Measurements from ENCODE around the gene STX1B.

STX1B gene

DNA sequence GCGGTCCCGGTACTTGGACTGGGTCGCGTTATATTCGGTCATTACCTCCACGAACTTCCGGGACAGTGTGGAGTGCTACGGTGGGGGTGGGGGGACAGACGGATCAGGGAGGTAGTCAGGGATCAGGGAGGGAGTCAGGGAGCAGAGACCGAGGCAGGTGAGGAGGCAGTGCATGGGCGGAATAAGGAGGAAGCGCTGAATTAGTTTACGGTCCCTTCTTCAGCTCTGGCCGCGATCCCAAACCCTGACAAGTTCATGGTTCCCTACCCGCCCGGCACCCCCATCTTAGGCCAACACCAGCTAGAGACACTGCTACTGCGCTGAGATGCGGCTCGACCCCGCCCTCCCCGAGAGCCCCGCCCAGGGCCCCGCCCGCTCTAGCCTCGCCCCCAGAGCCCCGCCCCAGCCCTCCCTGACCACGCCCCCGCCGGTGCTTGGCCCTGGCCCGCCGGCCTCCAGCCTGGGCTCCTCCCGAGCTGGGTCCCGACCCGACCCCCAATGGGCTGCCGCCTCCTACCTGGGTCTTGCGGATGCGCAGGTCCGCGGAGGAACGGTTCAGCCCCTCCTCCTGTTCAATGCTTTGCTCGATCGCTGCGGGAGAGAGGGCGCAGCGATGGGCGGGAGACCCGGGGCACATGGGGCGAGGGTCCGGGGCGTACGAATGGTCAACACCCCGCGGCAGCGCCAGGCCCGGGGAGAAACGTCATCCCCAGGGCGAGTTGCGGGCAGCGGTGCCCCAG is 13.3 kb downstream of the STX1B start:
- H3K4me3 Mint-ChIP-seq, result peak overlapping the region; percentile 77 to 80 (median 80)
- H3K4me1 Mint-ChIP-seq, result peaks cover 17% of the 10 kb centered on the region
- H3K9me3 Mint-ChIP-seq, result no peaks in the 10 kb centered on the region
- TF ChIP-seq, protein P1, sequence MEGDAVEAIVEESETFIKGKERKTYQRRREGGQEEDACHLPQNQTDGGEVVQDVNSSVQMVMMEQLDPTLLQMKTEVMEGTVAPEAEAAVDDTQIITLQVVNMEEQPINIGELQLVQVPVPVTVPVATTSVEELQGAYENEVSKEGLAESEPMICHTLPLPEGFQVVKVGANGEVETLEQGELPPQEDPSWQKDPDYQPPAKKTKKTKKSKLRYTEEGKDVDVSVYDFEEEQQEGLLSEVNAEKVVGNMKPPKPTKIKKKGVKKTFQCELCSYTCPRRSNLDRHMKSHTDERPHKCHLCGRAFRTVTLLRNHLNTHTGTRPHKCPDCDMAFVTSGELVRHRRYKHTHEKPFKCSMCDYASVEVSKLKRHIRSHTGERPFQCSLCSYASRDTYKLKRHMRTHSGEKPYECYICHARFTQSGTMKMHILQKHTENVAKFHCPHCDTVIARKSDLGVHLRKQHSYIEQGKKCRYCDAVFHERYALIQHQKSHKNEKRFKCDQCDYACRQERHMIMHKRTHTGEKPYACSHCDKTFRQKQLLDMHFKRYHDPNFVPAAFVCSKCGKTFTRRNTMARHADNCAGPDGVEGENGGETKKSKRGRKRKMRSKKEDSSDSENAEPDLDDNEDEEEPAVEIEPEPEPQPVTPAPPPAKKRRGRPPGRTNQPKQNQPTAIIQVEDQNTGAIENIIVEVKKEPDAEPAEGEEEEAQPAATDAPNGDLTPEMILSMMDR (IDR thresholded peaks at IDR 0.05; ENCODE audit: unreplicated experiment in 3 of 3), result no peak
- H3K36me3 Mint-ChIP-seq (ENCODE audit: low read depth), result peaks cover 4% of the 10 kb centered on the region
- peaks cover 9% of the 10 kb centered on the region for H3K27me3 Mint-ChIP-seq (ENCODE audit: low read depth)
- no peak overlapping the region for H3K27ac Mint-ChIP-seq

DNA sequence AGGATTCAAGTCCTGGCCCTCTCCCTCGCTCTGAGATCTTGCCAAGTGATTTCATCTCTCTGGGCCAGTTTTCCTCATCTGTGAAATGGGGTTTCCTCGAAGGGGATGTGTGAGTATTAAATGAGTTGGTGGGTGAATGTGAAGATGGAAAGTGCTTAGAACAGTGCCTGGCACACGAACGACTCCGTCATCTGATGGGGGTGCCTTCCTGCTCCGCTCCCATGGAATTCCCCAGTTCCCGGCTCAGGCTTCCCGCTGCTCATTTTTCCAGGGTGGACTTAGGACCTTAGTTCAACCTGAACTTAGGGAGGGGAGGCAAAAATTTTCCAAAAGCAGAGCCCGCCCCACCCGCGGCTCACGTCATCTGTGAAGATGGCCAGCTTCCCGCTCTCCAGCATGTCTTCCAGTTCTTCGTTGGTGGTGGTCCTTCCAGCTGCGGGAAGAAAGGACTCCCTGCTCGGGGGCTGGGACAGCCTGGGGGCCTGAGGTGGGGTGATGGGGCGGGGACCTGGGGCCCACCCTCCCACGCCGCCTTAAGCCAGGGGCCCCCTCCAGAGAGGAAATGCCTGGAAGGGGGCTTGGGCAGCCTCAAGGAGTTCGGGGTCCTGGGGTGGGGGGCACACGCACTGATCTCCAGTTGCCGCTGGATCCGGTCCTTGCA is 14.0 kb downstream of the STX1B start:
- Mint-ChIP-seq H3K36me3 (ENCODE audit: low read depth) (peaks cover 4% of the 10 kb centered on the region), H3K9me3 (no peaks in the 10 kb centered on the region), H3K27ac (peak overlapping the region in 1 of 3 experiments; percentile 19), H3K4me1 (peaks cover 11% of the 10 kb centered on the region), H3K4me3 (peak overlapping the region; percentile 77 to 80 (median 80)), H3K27me3 (ENCODE audit: low read depth) (peaks cover 9% of the 10 kb centered on the region)
- TF ChIP-seq, protein P1 (IDR thresholded peaks at IDR 0.05; ENCODE audit: unreplicated experiment in 3 of 3), result no peak

DNA sequence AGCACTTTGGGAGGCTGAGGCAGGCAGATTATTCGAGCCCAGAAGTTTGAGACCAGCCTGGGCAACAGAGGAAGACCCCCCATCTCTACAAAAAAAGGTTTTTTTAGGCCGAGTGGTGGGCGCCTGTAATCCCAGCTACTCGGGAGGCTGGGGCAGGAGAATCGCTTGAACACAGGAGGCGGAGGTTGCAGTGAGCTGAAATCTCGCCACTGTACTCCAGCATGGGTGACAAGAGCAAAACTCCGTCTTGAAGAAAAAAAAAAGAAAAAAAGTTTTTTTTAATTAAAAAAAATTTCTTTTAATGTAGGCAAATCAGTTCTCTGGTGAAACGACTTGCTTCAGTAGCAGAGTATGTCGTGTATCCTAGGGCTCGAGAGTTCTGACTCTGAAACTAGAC is 14.5 kb downstream of the STX1B start:
- TF ChIP-seq, protein P1 (IDR thresholded peaks at IDR 0.05; ENCODE audit: unreplicated experiment in 3 of 3), result no peak
- H3K9me3 Mint-ChIP-seq, result no peaks in the 10 kb centered on the region
- H3K4me3 Mint-ChIP-seq, result peak overlapping the region; percentile 58 to 68 (median 66)
- H3K27ac Mint-ChIP-seq, result peak overlapping the region in 1 of 3 experiments; percentile 19
- peaks cover 4% of the 10 kb centered on the region for H3K36me3 Mint-ChIP-seq (ENCODE audit: low read depth)
- peaks cover 9% of the 10 kb centered on the region for H3K27me3 Mint-ChIP-seq (ENCODE audit: low read depth)
- H3K4me1 Mint-ChIP-seq, result peaks cover 11% of the 10 kb centered on the region

DNA sequence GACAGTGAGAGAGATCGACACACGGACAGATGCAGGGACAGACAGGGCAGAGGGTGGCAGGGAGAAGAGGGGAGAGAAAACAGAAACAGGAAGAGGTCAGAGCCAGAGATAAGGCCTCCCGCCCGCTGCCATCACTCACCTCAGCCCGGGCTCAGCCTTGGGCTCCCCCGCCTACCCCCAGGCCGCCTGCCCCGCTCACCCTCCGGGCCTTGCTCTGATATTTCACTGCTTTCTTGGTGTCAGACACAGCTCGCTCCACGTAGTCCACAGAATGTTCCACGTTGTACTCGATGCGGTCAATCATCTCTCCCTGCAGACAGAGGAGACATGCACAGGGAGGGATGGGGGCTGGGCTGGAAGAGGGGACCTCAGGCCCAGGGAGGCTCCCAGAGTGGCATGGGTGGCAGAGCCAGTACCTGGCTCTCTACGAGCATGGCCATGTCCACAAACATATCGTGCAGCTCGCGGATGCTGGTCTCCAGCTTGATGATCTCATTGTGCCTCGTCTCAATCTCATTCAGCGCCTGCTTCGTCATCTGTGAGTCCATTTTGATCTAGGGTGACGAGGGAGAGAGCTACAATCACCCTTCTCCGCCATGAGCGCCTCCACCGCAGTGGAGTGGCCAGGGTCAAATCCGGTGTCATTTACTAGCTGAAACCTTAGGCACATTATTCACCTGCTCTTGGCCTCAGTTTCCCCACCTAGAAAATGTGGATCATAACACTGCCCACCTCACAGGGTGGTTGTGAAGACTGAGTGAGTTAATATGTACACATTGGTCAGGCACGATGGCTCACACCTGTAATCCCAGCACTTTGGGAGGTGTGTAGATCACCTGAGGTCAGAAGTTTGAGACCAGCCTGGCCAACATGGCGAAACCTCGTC is 17.3 kb downstream of the STX1B start:
- H3K9me3 Mint-ChIP-seq, result no peaks in the 10 kb centered on the region
- peaks cover 9% of the 10 kb centered on the region for H3K27me3 Mint-ChIP-seq (ENCODE audit: low read depth)
- peaks cover 9% of the 10 kb centered on the region for H3K4me1 Mint-ChIP-seq
- TF ChIP-seq, protein P1 (IDR thresholded peaks at IDR 0.05; ENCODE audit: unreplicated experiment in 3 of 3), result no peak
- H3K27ac Mint-ChIP-seq, result no peak overlapping the region
- peaks cover 4% of the 10 kb centered on the region for H3K36me3 Mint-ChIP-seq (ENCODE audit: low read depth)
- no peak overlapping the region for H3K4me3 Mint-ChIP-seq

DNA sequence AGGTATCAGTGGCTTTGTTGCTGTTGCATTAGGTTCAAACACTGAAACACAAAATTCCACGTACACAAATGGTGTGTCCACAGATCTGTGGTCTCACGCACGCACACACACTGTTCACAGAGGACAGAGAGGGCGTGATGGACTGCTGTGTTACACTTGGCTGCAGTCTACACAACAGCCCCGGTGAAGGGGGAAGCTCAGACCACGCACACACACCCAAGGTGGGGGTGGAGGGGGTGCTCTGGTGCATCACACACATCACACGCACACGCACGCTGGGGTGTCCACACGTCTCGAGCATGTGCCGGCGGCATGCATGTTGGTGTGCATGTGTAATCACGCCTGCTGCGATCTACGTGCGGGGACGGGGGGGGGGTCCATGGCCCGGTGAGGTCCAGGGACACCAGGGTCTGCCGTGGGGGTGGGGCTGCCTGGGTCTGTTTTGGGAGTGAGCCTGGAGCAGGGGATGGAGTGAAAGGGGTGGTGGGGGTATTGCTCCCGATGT is 18.1 kb downstream of the STX1B start:
- no peak overlapping the region for H3K27ac Mint-ChIP-seq
- H3K9me3 Mint-ChIP-seq, result no peaks in the 10 kb centered on the region
- peaks cover 9% of the 10 kb centered on the region for H3K27me3 Mint-ChIP-seq (ENCODE audit: low read depth)
- TF ChIP-seq, protein P1 (IDR thresholded peaks at IDR 0.05; ENCODE audit: unreplicated experiment in 3 of 3), result no peak
- peaks cover 5% of the 10 kb centered on the region for H3K4me1 Mint-ChIP-seq
- peaks cover 4% of the 10 kb centered on the region for H3K36me3 Mint-ChIP-seq (ENCODE audit: low read depth)
- H3K4me3 Mint-ChIP-seq, result no peak overlapping the region
